NOMO-1 (cell line): ENCODE results near the gene ZNF423.
A peak's percentile ranks its signal among the peaks of the same experiment; 100 is the strongest.

Source experiments
- DNase-seq, 2 experiments: peaks; one replicate each; lab custom pipeline; 2025; ENCODE audit not compliant: unreplicated experiment in 2 of 2; lab: John Stamatoyannopoulos, UW

The ZNF423 gene

GRCh38 chr16:49827805-49828438, 28.0 kb downstream of the ZNF423 start:
- no peak for DNase-seq

GRCh38 chr16:49826515-49826914, 29.4 kb downstream of the ZNF423 start:
- DNase-seq, result no peak

GRCh38 chr16:49825041-49825440, 30.9 kb downstream of the ZNF423 start:
- no peak for DNase-seq

- DNase-seq, result no peak
Observed at GRCh38 chr16:49824593-49824992, 31.3 kb downstream of the ZNF423 start.

- no peak for DNase-seq
Observed at GRCh38 chr16:49822649-49823370, 33.1 kb downstream of the ZNF423 start.

- no peak for DNase-seq
Observed at GRCh38 chr16:49821614-49822282, 34.2 kb downstream of the ZNF423 start.

GRCh38 chr16:49821156-49821555, 34.8 kb downstream of the ZNF423 start:
- DNase-seq, result no peak

GRCh38 chr16:49817754-49818507, 38.0 kb downstream of the ZNF423 start:
- DNase-seq, result no peak

GRCh38 chr16:49816875-49817274, 39.0 kb downstream of the ZNF423 start:
- no peak for DNase-seq

- no peak for DNase-seq
Observed at GRCh38 chr16:49811644-49812334, 44.1 kb downstream of the ZNF423 start.

GRCh38 chr16:49810831-49811230, 45.1 kb downstream of the ZNF423 start:
- DNase-seq, result no peak

GRCh38 chr16:49809561-49809960, 46.4 kb downstream of the ZNF423 start:
- no peak for DNase-seq

GRCh38 chr16:49809062-49809461, 46.9 kb downstream of the ZNF423 start:
- DNase-seq, result no peak

GRCh38 chr16:49806446-49806845, 49.5 kb downstream of the ZNF423 start:
- peak in 1 of 2 experiments; percentile 1 for DNase-seq

GRCh38 chr16:49801290-49801689, 54.6 kb downstream of the ZNF423 start:
- no peak for DNase-seq

GRCh38 chr16:49800876-49801275, 55.0 kb downstream of the ZNF423 start:
- peak; percentile 1 to 58 for DNase-seq

- no peak for DNase-seq
Observed at GRCh38 chr16:49800441-49800840, 55.5 kb downstream of the ZNF423 start.

GRCh38 chr16:49799172-49799571, 56.7 kb downstream of the ZNF423 start:
- no peak for DNase-seq

GRCh38 chr16:49795513-49795912, 60.4 kb downstream of the ZNF423 start:
- no peak for DNase-seq

GRCh38 chr16:49793244-49793643, 62.7 kb downstream of the ZNF423 start:
- DNase-seq, result no peak

- no peak for DNase-seq
Observed at GRCh38 chr16:49789616-49790015, 66.3 kb downstream of the ZNF423 start.
